ENCODE data around the gene MIB2. TPM values are rescaled to one million over a fixed set of nuclear protein-coding genes. Genes with fewer than 3 reads are reported as not detected.
"Not testable (repeated sequence)": the region's sequence is repeated elsewhere in the genome, so short reads cannot be mapped to it uniquely, and the experiment has no call there.

The MIB2 gene
- total RNA-seq, 1 donor: 58.7 TPM

DNA sequence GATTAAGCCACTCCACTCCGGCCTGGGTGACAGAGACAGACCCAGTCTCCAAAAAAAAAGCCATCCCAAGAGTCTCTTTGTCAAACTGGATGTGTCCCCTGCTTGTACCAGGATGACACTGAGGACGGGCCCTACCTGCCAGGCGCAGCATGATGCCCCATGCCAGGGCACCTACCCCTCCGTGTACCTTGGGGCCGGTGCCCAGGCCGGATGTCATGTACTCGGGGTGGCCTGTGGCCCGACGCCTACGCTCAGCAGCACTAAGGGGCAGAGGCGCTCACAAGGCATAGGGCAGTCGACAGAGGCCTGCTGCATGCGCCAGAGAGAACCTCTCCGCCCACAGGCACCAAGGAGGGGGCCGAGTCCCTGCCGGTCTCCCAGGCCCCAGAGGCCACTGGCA lies 24.1 kb downstream of the MIB2 start:
- not testable (repeated sequence) for H3K4me3 ChIP-seq (ENCODE audit: low read depth, low read length); DNase-seq (ENCODE audit: low read depth)

GRCh38 chr1:1640081-1640480 lies 24.8 kb downstream of the MIB2 start:
- not testable (repeated sequence) for DNase-seq (ENCODE audit: low read depth); H3K4me3 ChIP-seq (ENCODE audit: low read depth, low read length)

DNA sequence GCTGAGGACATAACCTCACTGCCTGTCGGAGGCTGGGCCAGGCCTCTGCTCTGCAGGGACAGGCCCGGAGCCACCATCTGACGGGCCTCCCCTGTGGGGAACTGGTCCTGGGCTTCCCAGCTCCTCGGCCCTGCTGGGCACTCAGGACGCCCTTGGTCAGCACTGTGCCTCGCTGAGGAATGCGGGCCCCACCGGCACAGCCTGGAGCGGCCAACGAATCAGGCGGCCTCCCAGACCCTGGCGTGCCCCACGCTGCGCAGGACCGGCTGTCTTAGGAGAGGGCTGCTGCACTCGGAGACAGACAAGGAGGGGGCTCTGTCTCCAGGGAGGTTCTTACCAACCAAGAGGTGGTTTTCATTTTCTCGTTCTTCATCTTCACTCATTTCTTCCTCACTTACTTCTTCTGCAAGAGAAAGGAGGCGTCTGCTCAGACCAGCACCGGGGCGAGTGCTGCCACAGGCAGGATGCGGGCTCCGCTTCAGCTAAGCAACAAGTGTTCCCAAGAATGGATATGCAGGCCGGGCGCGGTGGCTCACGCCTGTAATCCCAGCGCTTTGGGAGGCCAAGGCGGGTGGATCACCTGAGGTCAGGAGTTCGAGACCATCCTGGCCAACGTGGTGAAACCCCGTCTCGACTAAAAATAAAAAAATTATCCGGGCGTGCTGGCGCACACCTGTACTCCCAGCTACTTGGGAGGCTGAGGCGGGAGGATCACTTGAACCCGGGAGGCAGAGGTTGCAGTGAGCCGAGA lies 25.6 kb downstream of the MIB2 start:
- not testable (repeated sequence) for H3K4me3 ChIP-seq (ENCODE audit: low read depth, low read length); DNase-seq (ENCODE audit: low read depth)

DNA sequence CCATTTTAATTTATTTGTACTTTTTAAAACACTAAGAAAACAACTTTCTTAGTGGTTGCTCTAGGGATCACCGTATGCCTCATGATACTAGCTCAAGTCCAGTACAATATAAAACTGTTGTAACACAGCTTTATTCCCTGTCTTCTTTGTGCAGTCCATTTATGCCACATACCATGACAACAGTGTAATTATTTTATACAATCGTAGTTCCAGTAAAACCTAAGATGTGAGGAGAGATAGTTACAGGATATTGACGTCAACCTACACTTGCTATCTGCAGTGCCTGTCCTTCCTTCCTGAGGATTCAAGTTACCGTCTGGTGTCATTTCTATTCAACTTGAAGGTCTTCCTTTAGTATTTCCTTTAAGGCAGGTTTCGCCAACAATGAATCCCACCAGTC lies 31.0 kb downstream of the MIB2 start:
- H3K4me3 ChIP-seq (ENCODE audit: low read depth, low read length); DNase-seq (ENCODE audit: low read depth): not testable (repeated sequence)

DNA sequence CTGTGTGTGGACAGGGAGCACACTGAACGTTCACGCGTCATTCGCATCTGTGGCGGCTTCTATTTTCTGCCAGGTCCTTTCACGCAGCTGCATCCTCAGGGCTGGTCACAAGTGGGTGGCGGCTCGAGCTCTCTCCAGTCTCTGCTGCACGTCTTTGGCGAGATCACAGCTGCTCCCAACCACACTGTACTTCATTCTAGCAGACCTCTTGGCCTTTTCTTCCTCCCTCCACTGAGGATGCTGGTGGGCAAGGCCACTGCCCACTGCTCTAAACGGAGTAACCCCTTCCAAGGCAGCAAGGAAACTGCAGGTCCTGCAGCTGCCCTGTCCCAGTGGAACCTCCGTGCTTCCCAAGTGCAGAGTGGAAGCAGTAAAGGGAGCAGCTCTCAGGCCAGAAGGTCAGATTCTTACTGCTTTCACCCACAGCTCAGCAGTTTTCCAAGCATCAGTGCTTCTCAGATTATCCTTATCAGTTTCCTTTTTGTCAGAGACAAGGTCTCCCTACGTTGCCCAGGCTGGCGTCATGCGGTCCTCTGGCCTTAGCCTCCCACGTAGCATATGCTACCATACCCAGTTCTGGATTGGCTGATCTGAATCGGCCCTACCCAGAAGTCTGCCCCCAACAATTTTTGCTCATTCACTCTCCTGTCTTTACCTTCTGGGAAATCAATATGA lies 32.4 kb downstream of the MIB2 start:
- H3K4me3 ChIP-seq (ENCODE audit: low read depth, low read length); DNase-seq (ENCODE audit: low read depth): not testable (repeated sequence)

- not testable (repeated sequence) for DNase-seq (ENCODE audit: low read depth); H3K4me3 ChIP-seq (ENCODE audit: low read depth, low read length)
Measured at GRCh38 chr1:1648265-1648664, 33.0 kb downstream of the MIB2 start.

DNA sequence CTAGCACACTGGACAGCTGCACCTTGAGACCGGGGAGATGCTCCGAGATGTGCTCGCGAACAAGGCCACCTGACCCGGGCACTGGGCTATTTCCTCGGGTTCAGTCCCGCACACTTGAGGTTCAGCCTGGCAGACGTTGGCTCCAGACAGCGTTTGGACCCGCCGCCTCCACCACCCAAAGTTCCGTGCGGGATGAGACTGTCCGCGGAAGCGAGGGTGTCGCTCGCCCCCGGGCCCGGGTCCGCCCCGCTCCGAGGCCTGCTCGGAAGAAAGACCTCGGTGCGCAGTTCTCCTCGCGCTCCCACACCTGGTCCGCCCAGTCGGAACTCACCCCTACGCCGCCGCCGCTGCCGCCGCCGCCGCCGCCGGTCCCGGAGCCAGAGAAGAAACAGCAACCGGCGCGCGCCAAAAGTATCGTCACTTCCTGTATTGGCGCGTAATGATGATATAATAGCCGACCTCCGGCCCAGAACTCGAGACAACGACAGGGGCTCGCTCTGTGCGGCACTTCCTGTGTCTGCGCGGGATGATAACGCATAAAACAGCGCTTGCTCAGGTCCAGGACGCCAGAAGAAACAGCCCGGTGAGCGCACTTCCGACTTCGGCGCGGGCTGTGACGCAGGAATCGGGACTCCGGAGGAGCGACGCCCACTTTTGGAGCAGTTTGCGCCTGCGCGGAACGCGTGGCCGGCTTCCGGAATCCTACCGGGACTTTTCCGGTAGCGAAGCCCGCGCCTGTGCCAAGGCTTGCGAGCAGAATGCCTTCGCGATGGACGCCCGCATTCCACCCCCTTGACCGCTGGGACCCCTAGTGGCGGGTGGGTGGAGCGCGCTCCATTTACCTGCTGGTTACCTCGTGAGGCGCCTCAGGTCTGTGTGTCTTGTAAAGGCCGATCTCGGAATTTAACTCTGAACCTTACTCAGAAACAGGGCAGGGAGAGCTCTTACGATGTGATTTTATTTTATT lies 43.6 kb downstream of the MIB2 start, which contains the start of gene CDK11B:
Gene CDK11B (minus strand): TSS at position 422 of the 967 bp plus-strand sequence. CDS start 1,519 bp downstream, outside the sequence.
- peak; percentile 96 for DNase-seq (ENCODE audit: low read depth)
- TF ChIP-seq, protein P1, sequence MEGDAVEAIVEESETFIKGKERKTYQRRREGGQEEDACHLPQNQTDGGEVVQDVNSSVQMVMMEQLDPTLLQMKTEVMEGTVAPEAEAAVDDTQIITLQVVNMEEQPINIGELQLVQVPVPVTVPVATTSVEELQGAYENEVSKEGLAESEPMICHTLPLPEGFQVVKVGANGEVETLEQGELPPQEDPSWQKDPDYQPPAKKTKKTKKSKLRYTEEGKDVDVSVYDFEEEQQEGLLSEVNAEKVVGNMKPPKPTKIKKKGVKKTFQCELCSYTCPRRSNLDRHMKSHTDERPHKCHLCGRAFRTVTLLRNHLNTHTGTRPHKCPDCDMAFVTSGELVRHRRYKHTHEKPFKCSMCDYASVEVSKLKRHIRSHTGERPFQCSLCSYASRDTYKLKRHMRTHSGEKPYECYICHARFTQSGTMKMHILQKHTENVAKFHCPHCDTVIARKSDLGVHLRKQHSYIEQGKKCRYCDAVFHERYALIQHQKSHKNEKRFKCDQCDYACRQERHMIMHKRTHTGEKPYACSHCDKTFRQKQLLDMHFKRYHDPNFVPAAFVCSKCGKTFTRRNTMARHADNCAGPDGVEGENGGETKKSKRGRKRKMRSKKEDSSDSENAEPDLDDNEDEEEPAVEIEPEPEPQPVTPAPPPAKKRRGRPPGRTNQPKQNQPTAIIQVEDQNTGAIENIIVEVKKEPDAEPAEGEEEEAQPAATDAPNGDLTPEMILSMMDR (IDR thresholded peaks at IDR 0.05; ENCODE audit: insufficient read depth, low read depth, low read length): peak; percentile 18
- H3K4me3 ChIP-seq (ENCODE audit: low read depth, low read length): peak within 1 kb of the TSS; percentile 79

DNA sequence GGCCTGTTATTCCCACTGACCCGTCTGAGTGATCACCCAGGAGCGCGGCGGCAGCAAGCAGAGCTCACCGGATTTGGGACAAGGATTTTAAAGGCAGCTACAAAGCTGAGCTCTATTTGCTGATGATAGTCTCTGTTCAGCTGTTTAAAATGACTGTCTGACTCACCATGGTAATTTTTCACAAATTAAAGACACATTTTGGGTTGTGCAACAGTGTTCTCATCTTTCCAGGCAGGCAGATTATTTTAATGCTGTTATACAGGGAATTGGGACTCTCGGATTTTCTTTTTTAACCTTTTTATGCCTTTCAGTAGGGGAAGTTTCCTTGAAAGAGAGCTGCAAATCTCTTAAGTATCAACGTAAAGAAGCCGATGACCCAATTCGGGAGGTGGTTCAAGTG lies 47.1 kb downstream of the MIB2 start:
- H3K4me3 ChIP-seq (ENCODE audit: low read depth, low read length); DNase-seq (ENCODE audit: low read depth): not testable (repeated sequence)

DNA sequence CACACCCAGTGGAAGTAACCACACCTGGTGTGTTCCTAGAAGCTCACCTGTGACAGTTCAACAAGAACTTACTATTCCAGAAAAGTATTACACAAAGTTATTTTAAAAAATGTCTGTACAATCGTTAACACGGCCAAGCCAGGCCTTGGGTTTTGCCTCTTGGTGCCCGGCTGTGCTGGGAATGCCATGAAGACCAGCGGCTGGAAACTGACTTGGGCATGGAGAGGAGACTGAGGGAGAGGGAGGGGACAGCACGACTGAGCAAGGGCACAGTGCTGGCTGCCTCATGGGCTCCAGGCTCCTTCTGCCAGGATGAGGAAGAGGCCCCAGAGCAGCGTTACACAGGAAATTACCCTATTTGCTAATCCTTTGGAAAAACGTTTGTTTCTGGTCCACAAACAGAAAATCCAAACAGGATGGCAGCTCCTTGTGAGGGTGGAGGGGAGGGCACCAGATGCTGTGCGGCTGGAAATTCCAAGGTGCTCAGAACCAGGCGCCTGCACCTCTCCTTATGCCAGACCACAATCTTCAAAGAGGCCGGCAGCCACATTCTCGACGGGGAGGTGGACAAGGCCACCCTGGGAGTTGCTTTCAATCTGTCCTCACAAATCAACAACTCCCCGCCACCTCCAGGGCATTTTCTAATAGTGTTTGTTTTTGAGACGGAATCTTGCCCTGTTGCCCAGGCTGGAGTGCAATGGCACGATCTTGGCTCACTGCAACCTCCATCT lies 47.7 kb downstream of the MIB2 start:
- peak; percentile 8 for DNase-seq (ENCODE audit: low read depth)
- not testable (repeated sequence) for H3K4me3 ChIP-seq (ENCODE audit: low read depth, low read length)

DNA sequence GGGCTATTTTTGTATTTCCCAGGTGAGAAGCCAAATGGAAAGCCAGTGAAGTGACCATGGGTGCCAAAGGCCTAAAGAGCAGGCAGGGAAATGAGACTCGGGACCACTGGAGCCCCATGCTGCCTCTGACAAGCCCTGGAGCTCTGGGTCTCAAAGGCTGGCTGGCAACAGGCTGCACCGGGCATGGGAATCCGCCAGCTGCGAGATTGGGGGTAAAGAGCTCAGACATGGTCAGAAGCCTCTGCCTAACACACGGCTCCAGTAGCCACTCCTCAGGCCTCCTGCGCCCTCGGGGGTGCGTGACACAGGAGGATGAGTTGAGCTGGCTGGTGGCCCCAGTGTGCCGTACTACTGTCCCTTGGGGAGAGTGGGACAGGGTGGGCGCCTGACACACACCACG lies 49.0 kb downstream of the MIB2 start:
- H3K4me3 ChIP-seq (ENCODE audit: low read depth, low read length); DNase-seq (ENCODE audit: low read depth): not testable (repeated sequence)

DNA sequence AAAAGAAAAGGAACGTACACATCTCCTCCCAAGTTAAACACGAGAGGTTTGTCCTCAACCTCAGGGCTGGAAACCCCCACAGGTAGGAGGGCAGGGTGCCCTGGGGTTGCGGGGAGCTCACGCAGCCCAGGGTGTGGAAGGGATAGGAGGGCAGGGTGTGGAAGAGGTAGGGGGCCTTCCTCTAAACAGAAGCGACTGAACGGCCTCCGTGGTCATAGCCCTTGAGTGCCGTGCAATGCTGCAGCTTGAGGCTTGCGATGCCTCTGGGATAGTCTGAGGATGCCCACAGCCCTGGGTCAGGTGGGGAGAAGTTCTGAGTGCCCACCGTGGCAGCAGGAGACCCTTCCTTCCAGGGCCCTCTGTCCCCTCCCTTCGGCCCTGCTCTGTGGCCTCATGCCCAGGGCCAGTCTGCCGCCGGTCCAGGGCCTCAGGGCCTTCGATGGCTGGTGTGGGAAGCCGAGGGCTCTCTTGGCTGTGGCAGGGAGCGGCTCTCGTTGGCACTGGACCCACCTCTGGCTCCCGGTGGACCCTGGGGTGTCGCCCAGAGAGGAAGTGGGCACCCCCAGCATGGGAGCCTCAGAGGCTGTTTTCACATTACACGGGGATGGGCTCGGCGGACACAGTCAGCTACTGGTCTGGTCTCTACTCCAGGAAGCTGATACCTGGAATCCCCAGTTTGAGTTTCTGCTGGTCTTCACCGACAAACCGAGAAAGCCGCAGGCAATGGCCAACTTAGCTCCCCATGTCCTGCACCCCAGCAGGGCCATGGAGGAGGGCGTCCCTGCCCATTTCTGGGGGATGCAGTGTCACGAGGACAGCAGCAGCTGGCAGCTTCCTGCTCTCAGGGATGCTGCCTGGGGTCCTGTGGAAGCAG lies 49.9 kb downstream of the MIB2 start:
- no peak overlapping the region for H3K4me3 ChIP-seq (ENCODE audit: low read depth, low read length)
- no peak for DNase-seq (ENCODE audit: low read depth)
- TF ChIP-seq, protein P1 (IDR thresholded peaks at IDR 0.05; ENCODE audit: insufficient read depth, low read depth, low read length): no peak

Data from fibroblast of villous mesenchyme (primary cell).